T-helper 9 cell (primary cell): Measurements from ENCODE around the gene MMD.

Experiments used
- DNase-seq: peaks from one replicate; pipeline ENCODE4 v3.0.0-alpha.2; 2020

The MMD gene

GRCh38 chr17:55345132-55345531, 76.5 kb downstream of the MMD start:
- no peak for DNase-seq

GRCh38 chr17:55344514-55344997, 77.1 kb downstream of the MMD start:
- DNase-seq = no peak

- no peak for DNase-seq
These were observed 77.6 kb downstream of the MMD start for GRCh38 chr17:55343900-55344513.

GRCh38 chr17:55342800-55343585, 78.6 kb downstream of the MMD start:
- no peak for DNase-seq
